Measurements from ENCODE around the gene VSIR.

GRCh38 chr10:71704816-71705215 is 68.5 kb downstream of the VSIR start:
- TF ChIP-seq CTCF (IDR thresholded peaks at IDR 0.05), result no peak
- no peak for TF ChIP-seq POLR2A (IDR thresholded peaks at IDR 0.05)

Measured in testis (tissue), 2 donors.